GM19397 (cell line): Measurements from ENCODE around the gene TMEM150A.
"Not testable (repeated sequence)": the region's sequence is repeated elsewhere in the genome, so short reads cannot be mapped to it uniquely, and the experiment has no call there.

Source experiments
- ATAC-seq: cut with Tn5 transposase; IDR thresholded peaks from one replicate; pipeline ENCODE4 v1.9.1; 2021; ENCODE audit warnings: mild to moderate bottlenecking, moderate library complexity; ENCODE audit not compliant: unreplicated experiment

TMEM150A gene

DNA sequence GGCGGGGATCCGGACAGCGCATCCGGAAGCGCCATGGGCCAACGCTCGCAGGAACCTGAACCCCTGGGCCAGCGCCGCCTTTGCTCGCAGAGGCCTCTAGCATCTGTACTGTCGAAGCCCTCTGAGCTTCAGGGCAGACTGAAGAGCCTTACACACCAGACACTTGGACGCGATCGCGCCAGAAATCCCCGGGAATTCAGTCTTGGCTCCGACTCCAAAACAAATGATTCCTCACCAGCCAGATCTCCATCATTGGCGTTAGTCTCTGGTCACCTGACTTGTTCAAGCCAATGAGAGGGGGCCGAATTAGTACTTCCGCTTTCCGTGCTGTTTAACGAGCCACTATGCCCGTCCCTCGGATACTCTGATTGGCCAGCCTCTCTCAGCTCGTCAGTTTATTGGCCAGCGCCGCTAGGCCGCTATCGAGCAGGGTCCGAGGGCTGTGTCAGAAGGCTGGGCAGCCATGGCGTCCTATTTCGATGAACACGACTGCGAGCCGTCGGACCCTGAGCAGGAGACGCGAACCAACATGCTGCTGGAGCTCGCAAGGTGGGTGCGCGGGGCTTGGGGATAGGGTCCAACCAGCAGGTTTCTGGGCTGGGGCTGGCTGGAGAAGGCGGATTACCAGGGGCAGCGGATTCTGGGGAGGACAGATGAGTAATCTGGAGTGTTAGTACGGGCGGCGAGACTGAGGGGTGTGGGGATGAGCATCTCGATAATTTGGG is 7.0 kb downstream of the TMEM150A start, which contains the start of gene RNF181:
TSS of gene RNF181 (plus strand) at position 445 of the 725 bp plus-strand sequence. CDS start at position 464, 19 bp downstream.
- peak; percentile 98 for ATAC-seq

DNA sequence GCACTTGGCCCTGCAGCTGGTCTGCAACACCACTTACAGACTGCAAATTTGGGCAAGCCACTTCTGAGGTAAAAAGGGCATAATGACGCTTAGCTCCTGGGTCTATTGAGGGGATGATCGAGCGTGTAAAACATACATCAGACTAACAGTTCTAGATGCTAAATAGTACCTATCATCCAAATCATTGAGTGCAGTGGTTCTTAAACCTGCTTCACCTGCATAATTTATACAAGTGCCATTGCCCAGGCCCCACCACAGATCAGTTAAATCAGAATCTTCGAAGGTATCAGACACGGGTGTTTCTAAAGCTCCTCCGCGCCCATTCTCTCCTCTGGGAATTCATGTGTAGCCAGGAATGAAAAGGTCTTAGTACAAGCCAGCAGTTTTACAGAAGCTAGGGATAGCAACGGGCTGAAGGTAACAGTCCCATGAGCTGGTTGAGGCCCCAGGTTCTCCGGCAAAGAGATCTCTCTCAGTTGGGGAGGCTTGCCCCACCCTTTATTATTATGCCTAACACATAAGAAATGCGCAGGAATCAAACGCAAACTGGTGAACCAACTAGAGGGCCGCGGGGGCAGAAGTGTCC is 7.7 kb downstream of the TMEM150A start:
- ATAC-seq = no peak

GRCh38 chr2:85593023-85593422 is 9.5 kb downstream of the TMEM150A start:
- no peak for ATAC-seq

DNA sequence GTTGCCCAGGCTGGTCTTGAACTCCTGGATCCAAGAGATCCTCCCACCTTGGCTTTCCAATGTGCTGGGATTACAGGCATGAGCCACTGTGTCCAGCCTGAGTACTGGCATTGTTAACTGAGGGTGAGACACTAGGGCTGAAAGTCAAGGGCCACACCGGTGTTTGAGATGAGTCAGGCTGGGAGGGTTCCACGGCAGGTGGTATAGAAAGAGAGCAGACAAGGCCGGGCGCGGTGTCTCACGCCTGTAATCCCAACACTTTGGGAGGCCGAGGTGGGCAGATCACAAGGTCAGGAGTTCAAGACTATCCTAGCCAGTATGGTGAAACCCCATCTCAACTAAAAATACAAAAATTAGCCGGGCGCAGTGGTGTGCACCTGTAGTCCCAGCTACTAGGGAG is 10.2 kb downstream of the TMEM150A start:
- ATAC-seq = not testable (repeated sequence)

DNA sequence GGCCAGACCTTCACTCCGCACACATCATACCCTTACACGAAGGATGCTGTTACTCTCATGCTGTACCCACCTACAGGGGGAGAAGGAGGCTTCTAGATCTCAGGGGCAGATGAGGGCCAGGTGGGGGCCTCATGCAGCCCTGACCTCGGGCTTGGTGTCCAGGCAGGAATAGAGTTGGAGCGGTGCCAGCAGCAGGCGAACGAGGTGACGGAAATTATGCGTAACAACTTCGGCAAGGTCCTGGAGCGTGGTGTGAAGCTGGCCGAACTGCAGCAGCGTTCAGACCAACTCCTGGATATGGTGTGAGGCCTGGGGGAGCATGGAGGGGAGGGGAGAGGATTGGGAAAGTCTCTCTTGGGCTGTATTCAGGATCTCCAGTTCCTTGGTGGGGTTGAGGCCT is 10.9 kb downstream of the TMEM150A start:
- ATAC-seq = no peak

DNA sequence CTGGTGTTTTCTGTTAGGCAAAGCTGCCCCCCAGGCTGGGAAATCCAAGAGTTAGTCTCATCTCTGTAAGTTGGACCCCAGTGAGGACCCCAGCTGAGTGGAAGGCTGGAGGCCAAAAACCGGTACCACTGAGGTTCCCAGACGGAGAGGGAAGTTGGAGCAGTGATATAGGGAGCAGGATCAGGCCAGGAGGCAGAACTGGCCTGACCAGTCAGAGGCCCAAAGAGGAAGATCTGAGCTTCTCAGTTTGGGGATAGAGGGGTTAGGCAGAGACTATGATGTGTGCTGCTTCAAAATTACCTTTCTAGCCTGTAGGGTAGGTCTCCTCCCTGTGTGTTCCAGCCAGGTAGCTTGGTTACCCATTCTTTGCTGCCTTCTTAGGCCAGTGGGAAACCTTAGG is 11.5 kb downstream of the TMEM150A start:
- ATAC-seq = no peak

- no peak for ATAC-seq
Observed at GRCh38 chr2:85589982-85590791, 12.3 kb downstream of the TMEM150A start.

GRCh38 chr2:85589181-85589580 is 13.3 kb downstream of the TMEM150A start:
- no peak for ATAC-seq

- no peak for ATAC-seq
Observed at GRCh38 chr2:85588645-85589044, 13.9 kb downstream of the TMEM150A start.

DNA sequence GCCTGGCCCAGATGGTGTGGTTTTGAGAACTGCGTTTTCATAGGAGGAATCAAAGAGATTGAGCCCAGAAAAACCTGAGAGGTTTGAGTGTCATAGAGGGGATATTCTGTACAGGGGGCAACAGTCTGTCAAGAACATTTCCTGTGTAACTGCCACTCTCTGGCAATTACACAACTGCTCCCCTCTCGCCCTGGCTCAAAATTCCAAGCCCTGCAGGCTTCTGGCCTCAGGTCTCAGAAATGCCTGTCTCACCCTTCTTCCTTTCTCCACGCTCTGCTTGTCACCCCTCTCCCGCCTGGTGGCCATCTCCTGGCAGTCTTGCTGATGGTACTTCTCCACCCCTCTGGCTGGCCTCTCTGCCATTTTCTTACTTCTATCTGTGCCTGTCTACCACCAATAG is 14.3 kb downstream of the TMEM150A start:
- no peak for ATAC-seq

GRCh38 chr2:85585781-85586105 is 16.8 kb downstream of the TMEM150A start:
- ATAC-seq = no peak

DNA sequence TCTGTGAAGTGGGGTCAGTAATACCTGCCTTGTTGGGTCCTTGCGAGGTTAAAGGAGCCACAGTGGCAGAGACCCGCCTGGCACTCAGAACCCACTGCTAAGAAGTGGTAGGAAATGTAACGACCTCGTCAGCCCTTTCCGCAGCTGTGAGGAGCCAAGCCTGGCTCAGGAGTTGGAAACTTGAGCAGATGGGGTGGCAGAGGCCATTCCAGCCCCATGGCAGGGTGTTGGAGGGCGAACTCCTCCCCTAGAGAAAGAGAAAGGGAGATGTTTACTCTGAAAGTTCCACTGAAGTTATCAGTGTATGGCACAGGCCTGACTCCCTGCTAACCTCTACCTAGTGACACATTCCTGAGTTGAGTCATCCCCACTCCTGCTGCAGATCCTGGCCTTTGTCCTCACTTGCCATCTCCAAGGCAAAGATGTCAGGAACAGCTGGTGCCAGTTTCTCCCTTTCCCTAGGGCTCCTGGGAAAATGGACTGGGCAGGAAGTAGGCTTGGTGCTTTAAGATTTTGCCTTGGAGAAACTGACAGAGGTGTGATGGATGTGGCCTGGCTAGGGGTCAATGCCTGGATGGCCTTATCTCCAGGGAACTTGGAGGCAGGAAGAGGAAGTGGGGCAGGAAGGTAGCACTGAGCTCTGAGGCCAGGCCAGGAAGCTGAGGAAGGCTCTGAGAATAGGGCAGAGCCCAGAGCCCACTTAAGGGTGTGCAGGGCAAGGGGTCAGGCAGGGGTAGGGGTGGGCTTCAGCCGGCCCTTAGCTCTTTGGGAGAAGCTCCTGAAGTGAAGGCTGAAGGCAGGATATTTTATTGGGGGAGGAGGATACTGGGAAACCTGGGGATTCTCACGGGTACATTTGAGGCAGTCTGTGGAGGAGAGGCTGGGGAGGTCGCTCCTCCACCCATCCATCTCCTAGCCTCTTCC is 17.4 kb downstream of the TMEM150A start:
- ATAC-seq = peak; percentile 28

DNA sequence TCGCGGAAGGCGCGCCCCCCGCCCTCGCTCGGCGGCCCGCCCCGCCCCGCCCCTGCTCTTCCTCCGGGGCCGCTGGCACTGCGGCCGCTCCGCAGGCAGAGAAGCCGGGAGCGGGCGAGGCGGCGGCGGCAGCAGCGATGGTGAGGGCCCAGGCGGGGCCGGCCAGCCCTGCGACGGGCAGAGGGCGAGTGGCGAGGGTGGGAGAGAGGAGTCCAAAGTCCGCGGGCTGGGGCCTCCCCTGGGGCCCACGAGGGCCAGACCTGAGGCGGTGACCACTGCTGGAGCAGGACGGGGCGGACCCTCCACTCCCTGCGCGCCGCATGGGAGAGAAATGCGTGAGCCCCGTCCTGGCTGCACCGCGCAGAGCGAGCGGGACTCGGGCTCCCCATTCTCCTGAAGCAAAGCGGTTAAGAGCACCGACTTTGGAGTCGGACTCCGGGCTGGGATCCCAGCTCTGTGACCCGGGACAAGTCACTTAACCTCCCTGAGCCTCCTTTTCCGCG is 18.1 kb downstream of the TMEM150A start, which contains the start of gene VAMP5:
TSS of gene VAMP5 (plus strand) at position 78 of the 503 bp plus-strand sequence. CDS start at position 138, 60 bp downstream.
- ATAC-seq = peak; percentile 49

- ATAC-seq = peak; percentile 62
Observed at GRCh38 chr2:85583667-85584353, 18.7 kb downstream of the TMEM150A start.

DNA sequence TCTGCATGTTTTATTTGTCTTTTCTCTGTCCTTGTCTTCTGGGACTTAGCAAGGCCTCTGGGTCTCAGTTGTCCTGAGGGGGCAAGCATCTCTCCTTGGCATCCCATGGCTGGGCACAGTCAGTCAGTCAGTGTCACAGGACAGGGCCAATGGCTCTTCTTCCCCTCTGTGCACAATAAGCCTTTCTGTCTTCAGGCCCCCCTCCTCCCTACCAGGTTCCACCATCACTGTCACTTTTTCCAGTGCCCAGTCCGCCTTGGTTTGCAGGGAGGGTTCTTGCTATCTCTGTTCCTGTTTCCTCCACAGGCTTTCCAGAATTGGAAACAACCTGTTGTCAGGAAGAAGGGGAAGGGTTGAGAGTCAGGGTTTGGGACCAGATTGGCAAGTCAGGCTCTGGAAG is 20.0 kb downstream of the TMEM150A start:
- no peak for ATAC-seq

DNA sequence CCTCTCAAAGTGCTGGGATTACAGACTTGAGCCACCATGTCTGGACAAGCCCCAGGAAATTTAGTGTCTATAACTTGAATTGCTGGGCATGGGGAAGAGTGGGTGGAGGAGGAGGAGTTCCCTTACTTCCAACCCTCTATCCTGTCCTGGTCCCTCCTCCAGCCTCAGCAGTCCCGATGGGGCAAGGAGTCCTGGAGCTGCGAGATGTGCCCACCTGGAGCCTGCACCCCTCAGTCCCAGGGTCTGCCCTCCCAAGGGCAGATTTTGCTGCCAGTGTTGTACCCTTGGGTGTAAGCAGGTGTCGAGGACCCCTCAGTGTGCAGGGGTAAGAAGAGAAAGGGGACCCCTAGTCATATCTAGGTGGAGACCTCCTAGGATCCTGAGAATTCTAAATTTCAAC is 22.3 kb downstream of the TMEM150A start:
- ATAC-seq = no peak

DNA sequence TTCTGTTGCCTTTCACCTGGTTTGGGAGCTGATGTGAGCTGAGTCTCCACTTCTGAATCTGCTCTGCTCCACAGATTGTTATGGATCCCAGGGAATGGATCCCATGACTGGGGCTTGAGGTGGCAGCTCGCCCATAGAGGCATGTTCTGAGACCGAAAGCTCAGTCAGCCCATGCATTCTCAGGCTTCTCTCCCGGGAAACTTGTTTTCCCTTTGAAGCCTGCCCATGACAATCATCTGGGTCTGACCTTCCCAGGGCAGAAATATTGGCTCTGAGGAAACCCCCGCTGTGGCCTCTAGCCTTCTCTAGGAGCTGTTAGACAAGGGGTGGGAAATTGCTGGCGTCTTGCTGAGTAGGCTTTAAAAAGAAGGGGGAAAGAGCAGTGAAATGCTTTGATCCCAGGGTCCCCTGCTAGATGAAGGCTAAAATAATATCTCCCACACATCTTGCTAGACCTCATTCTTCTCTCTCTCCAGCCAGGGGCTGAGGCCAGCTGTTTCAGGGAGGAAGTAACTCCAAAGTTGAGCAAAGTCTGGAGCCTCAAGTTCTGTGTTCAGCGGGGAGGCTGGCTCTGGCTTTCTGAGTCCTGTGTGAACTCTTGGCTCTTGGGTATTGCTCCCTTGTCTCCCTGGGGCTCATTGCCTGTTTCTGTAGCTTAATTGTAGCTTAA is 23.1 kb downstream of the TMEM150A start:
- ATAC-seq = no peak

DNA sequence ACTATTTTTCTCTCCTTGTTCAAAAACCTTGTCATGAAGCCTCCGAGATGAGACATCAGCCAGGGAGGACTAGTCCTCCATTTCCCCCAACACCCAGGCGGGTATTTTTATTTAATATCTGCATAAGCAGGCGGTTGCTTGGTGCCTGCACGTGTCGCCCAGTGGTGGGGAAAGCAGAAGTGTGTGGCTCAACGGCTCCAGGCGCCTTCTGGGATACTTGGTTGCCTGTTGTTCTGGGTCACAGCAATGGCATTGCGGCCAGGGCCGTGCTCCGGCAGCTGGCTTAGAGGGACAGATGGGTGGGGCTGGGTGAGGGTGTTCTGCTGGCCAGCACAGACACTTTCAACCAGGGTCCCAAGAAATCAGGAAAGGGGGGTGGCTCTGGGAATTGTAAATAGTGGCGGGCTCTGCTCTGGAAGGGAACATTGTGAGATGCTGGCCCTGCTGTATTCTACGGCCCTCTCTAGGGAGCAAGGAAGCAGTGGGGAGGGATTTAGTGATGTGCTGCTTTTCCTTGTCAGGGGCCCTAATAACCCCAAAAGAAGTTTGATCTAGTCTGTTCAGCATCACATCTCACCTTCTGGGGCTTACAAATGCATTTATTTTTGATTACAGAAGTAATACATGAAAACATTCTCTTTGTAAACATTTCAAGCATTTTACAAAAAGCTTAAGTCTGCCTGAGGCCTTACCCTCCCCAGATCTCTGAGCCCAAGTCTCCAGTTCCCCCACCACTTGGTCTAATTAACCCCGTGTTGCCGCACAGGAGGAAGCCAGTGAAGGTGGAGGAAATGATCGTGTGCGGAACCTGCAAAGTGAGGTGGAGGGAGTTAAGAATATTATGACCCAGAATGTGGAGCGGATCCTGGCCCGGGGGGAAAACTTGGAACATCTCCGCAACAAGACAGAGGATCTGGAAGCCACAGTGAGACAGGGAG is 24.0 kb downstream of the TMEM150A start:
- ATAC-seq = no peak
